Left kidney (tissue), 2 donors: ENCODE results near the gene EP300. TPM values are rescaled to one million over a fixed set of nuclear protein-coding genes. Genes with fewer than 3 reads are reported as not detected.
"Not testable (repeated sequence)": the region's sequence is repeated elsewhere in the genome, so short reads cannot be mapped to it uniquely, and the experiment has no call there.

ENCODE experiments used
- DNase-seq: peaks from one replicate; pipeline ENCODE4 v3.0.0-alpha.2; 2013
- polyA plus RNA-seq: library from polyadenylated mRNA; unstranded; fragments of 120-200 nt; gene quantifications from one replicate; pipeline ENCODE4 v1.2.1, GENCODE V29; 2013; ENCODE audit not compliant: insufficient read length

Gene EP300
- polyA plus RNA-seq, 1 donor = 89.3 TPM

- DNase-seq = no peak
These were observed 15.5 kb upstream of the EP300 start for GRCh38 chr22:41076857-41077256.

- DNase-seq = no peak
These were observed 13.5 kb upstream of the EP300 start for GRCh38 chr22:41078931-41079330.

GRCh38 chr22:41085842-41086241 is 6.5 kb upstream of the EP300 start:
- DNase-seq = no peak

GRCh38 chr22:41091132-41092022 is 1.0 kb upstream of the EP300 start:
- DNase-seq = peak; percentile 98

DNA sequence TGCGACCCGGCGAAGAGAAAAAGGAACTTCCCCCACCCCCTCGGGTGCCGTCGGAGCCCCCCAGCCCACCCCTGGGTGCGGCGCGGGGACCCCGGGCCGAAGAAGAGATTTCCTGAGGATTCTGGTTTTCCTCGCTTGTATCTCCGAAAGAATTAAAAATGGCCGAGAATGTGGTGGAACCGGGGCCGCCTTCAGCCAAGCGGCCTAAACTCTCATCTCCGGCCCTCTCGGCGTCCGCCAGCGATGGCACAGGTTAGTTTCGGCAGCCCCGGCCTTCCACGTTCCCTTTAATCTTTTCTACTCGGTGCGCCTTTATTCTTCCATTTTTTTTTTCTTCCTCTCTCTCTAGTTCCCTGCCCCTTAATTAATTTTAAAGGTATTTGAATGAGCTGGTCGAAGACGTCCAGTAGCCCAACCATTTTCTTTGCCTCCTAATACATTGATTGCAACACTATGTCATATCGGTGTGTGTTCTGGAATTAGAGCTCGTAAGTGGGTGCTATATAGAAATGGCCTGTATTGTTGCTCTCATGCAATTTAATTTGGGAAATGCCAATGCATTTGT is 537 bp downstream of the EP300 start:
- no peak for DNase-seq

DNA sequence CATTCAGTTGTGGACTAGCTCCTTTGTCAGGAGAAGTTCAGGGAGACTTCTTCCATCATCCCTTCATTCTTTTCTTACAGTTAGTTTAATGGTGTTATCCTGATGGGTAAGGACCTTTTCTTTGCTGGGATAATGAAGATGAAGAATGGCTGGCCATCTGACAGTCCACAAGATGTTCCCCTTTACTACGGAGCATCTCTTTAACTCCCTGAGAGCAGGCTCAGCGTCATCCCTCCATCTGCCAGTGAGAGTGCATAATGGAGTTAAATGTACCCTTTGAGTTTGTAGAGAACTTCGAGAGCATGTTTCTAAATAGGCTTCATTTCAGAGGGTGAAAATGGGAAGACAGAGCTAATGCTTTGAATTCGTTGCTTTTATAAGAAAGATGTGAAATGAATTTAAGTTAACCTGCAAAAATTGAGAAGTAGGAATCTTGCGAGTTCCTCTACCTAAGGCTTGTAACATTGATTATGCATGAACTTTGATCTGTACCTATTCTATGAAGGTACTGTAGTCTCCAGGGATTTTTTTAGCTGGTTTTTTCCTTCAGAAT is 1.7 kb downstream of the EP300 start:
- no peak for DNase-seq

GRCh38 chr22:41096391-41096790 is 4.0 kb downstream of the EP300 start:
- DNase-seq = no peak

- DNase-seq = no peak
These were observed 4.4 kb downstream of the EP300 start for GRCh38 chr22:41096841-41097240.

GRCh38 chr22:41099036-41099435 is 6.6 kb downstream of the EP300 start:
- no peak for DNase-seq

- DNase-seq = no peak
These were observed 14.0 kb downstream of the EP300 start for GRCh38 chr22:41106122-41106968.

- DNase-seq = not testable (repeated sequence)
These were observed 14.6 kb downstream of the EP300 start for GRCh38 chr22:41106969-41107325.

GRCh38 chr22:41110968-41111367 is 18.6 kb downstream of the EP300 start:
- DNase-seq = no peak

DNA sequence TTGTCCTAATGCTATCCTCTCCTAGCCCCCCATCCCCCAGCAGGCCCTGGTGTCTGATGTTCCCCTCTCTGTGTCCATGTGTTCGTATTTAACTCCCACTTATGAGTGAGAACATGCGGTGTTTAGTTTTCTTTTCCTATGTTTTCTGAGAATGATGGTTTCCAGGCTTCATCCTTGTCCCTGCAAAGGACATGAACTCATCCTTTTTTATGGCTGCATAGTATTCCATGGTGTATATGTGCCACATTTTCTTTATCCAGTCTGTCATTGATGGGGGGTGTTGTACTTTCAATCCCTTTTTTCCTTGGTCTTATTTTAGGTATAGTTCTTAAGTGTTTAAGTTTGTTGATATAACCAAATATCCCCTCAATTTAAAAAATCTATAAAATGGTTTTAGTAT is 23.9 kb downstream of the EP300 start:
- no peak for DNase-seq

GRCh38 chr22:41117127-41117965 is 25.0 kb downstream of the EP300 start:
- no peak for DNase-seq

GRCh38 chr22:41123151-41123550 is 30.8 kb downstream of the EP300 start:
- no peak for DNase-seq

GRCh38 chr22:41124086-41124485 is 31.7 kb downstream of the EP300 start:
- no peak for DNase-seq

DNA sequence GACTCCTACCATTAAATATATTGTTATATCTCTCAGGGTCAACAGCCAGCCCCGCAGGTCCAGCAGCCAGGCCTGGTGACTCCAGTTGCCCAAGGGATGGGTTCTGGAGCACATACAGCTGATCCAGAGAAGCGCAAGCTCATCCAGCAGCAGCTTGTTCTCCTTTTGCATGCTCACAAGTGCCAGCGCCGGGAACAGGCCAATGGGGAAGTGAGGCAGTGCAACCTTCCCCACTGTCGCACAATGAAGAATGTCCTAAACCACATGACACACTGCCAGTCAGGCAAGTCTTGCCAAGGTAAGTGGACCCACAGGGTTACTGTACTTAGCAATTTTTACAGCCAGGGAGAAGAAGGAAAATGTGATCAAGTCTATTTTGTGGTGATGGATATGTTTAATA is 35.1 kb downstream of the EP300 start:
- DNase-seq = no peak

- no peak for DNase-seq
These were observed 36.2 kb downstream of the EP300 start for GRCh38 chr22:41128606-41129005.

DNA sequence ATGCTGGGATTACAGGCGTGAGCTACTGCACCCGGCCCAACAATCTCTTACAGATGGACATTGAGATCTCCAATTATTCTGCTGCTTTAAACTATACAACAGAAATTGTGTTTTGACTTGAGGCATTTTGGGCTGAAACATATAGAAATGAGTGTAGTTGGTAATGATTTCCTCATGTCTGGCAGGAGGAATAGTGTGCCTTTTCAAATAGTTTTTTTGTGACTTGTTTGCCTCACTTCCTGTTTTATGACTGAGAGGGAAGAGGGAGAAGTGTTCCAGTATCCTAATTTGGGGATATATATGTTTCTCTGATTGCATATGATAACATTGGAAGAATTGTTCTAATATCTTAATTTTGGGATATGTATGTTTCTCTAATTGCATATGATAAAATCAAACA is 40.2 kb downstream of the EP300 start:
- DNase-seq = no peak

- no peak for DNase-seq
These were observed 48.1 kb downstream of the EP300 start for GRCh38 chr22:41140365-41140957.

- DNase-seq = not testable (repeated sequence)
These were observed 53.5 kb downstream of the EP300 start for GRCh38 chr22:41145921-41146320.
